ENCODE measurements around the gene SCARB2. TPM values are rescaled to one million over a fixed set of nuclear protein-coding genes. Genes with fewer than 3 reads are reported as not detected.

Gene SCARB2
- total and polyA plus RNA-seq, 2 experiments from 2014 or later = 17.7 to 41.0 TPM

- no peak for TF ChIP-seq CTCF (conservative IDR thresholded peaks at IDR 0.05; ENCODE audit: low read depth in 2 of 2)
- no peak for TF ChIP-seq ZNF331 (CRISPR knock-in tag; IDR thresholded peaks at IDR 0.05; ENCODE audit: low read depth)
- TF ChIP-seq EZH2phosphoT487 (IDR thresholded peaks at IDR 0.05; ENCODE audit: unreplicated experiment) = no peak
- no peak for TF ChIP-seq REST (IDR thresholded peaks at IDR 0.05; ENCODE audit: unreplicated experiment)
- no peak for TF ChIP-seq STAT1 (IDR thresholded peaks at IDR 0.05; ENCODE audit: unreplicated experiment)
- TF ChIP-seq POLR2AphosphoS5 (IDR thresholded peaks at IDR 0.05; ENCODE audit: low read depth) = no peak
- TF ChIP-seq ZNF114 (CRISPR knock-in tag; IDR thresholded peaks at IDR 0.05) = no peak
Observed at GRCh38 chr4:76209881-76210280, 3.7 kb downstream of the SCARB2 start (continued).

- peaks cover 5% of the 10 kb centered on the region for H3F3A ChIP-seq (replicated peaks; ENCODE audit: low read depth)
- Mint-ChIP-seq H3K9me3 (no peaks in the 10 kb centered on the region), H3K4me1 (peaks cover 19% of the 10 kb centered on the region), H3K4me3 (no peak overlapping the region), H3K27ac (0 out of 2 replicates have a peak overlapping the region, but pooled peaks have one; percentile 39), H3K27me3 (ENCODE audit: insufficient read depth, low read depth, poor library complexity) (no peaks in the 10 kb centered on the region), H3K36me3 (ENCODE audit: low read depth) (no peaks in the 10 kb centered on the region)
- no peak overlapping the region for H2AFZ ChIP-seq
- ATAC-seq (peak; percentile 15; the same call in 1 of the 3 replicates), DNase-seq (ENCODE audit: low spot score) (no peak)
- H3K27me3 ChIP-seq (ENCODE audit: insufficient read depth) = no peaks in the 10 kb centered on the region
- H3K27ac ChIP-seq (ENCODE audit: low read depth) = no peak overlapping the region
- peaks cover 11% of the 10 kb centered on the region; the same call in 1 of the 2 replicates for H4K20me1 ChIP-seq (replicated peaks; ENCODE audit: insufficient read depth)
- no peak overlapping the region for H3K4me2 ChIP-seq
- peaks cover 15% of the 10 kb centered on the region for H3K4me1 ChIP-seq (ENCODE audit: insufficient read depth)
- no peak overlapping the region for H3K4me3 ChIP-seq
- peaks cover 63% of the 10 kb centered on the region for H3K79me2 ChIP-seq (replicated peaks; ENCODE audit: insufficient read depth)
- H3K36me3 ChIP-seq (ENCODE audit: insufficient read depth) = no peaks in the 10 kb centered on the region
- no peaks in the 10 kb centered on the region for H3K9me2 ChIP-seq (ENCODE audit: insufficient read depth)
- no peak for TF ChIP-seq JUNB (IDR thresholded peaks at IDR 0.05; ENCODE audit: unreplicated experiment)
- no peak for TF ChIP-seq NANOG (IDR thresholded peaks at IDR 0.05; ENCODE audit: borderline replicate concordance)
- TF ChIP-seq ZNF331 (CRISPR knock-in tag; IDR thresholded peaks at IDR 0.05; ENCODE audit: low read depth) = no peak
- TF ChIP-seq CTCF (conservative IDR thresholded peaks at IDR 0.05; ENCODE audit: low read depth in 2 of 2) = no peak
- TF ChIP-seq POLR2AphosphoS5 (IDR thresholded peaks at IDR 0.05; ENCODE audit: low read depth) = no peak
- no peak for TF ChIP-seq EZH2 (IDR thresholded peaks at IDR 0.05; ENCODE audit: low read depth, unreplicated experiment)
Observed at GRCh38 chr4:76208005-76208765, 5.4 kb downstream of the SCARB2 start.
